HG03039 (cell line): Measurements from ENCODE around the gene GALNT9.

Experiments
- ATAC-seq: cut with Tn5 transposase; IDR thresholded peaks from one replicate; pipeline ENCODE4 v1.9.1; 2021; ENCODE audit warnings: mild to moderate bottlenecking, moderate library complexity; ENCODE audit not compliant: unreplicated experiment

GALNT9 gene

DNA sequence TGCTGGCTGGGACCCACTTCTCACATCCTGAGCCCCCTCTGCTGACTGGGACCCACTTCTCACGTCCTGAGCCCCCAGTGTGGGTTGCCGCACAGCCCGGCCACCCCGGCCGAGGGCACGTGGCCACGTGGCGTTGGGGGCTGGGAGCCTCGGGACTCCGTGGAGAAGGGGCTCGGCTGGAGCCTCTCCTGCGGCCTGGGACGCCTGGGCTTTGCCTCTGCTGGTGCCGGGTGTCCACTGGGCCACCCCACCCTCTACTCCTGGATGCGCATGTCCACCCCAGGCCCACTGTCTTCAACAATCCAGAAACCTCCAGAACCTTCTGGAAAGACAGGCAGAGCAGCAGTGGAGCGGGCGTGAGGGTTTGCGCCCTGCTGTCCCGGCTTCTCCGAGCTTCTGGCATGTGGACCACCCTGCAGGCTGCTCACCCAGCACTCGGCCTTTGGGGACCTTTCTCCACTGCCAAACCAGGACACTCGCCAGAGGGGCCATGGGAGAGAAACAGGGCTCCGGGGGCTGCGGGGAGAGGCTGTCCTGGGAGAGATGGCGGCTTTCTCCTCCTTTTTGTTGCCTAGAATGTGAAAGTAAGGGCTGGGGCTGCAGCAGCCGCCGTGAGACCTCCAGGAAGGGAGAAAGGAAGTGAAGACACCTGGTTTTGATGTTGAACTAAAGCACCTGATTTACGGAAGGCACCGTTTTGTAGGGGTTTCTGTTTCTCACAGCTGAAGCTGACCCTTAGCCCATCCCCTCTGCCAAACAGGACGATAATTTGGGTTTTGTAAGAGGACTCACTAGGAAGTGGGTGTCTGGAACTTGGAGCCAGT, 155.2 kb downstream of the GALNT9 start:
- no peak for ATAC-seq

DNA sequence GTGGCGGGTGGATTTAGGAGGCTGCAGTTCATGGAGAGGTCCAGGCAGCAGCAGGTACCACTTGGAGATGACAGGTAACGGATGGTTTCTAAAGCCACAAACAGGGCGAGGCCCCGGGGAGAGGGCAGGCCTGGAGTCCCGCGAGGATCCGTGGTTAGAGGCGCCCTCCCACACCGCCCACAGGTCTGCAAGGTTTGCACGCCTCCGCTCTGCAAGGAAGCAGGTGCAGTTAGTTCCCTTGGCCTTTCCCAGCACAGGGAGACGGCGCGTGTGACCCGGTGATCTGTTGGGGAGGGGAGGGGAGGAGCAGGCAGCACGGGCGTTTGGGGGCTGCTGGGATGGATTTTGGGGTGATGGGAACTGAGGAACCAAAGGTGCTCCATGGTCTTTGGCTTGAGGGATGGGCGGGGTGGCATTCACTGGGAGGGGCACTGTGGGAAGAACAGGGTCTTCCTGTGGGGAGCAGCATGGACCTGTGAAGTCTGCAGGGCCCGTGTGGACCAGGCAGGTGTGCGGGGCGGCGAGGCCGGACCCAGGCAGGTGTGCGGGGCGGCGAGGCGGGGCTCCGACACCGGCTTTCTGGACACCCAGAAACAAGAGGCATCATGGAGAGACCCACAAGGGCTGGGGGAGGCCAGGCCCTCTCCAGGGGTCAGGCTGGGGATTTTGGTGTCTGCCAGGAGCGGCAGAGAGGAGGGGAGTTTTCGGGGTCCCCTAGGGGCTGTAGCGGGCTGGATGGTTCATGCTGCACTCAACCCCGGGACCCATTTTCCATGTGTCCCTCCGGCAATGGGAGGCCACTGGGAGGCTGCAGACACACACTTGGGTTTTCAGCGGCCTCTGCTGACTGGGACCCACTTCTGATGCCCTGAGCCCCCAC, 156.0 kb downstream of the GALNT9 start:
- no peak for ATAC-seq

DNA sequence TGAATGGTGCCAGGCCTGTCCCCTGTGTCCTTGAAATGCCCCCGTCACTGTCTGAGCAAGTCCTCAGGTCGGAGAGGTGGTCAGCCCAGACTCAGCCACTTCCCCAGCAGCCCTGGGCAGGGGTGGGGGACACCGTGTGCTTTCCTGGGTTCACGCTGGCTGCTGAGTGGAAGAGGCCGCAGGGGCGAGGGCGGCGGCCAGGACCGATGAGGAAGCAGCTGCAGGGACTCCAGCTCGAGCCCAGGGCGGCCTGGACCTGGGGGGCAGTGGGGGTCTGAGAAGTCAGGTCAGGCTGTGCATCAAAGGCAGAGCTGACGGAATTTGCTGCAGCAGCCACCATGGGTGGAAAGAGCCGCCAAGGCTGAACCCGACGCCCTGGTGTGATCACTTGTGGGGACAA, 156.8 kb downstream of the GALNT9 start:
- no peak for ATAC-seq

DNA sequence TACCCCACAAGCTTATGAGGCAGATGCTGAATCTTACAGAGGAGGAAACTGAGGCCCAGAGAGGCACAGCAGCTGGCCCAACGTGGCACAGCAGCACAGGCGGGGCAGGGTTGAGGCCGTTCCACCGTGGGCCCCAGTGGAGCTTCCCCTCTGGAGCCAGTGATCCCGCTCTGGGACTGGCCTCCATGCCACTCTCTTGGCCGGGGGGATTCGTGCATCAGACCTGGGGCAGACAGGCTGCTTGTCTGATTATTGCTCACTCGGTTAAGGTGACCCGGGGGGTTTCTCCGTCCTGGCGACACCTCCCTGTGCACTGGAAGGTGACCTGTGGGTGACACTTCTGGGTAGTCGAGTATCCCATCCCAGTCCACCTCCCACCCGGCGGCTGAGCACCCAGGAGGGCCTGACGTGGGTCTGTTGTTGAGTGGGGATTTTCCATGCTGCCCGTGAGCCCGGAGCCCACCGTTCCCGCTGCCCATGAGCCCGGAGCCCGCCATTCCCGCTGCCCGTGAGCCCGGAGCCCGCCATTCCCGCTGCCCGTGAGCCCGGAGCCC, 157.3 kb downstream of the GALNT9 start:
- ATAC-seq, result no peak

DNA sequence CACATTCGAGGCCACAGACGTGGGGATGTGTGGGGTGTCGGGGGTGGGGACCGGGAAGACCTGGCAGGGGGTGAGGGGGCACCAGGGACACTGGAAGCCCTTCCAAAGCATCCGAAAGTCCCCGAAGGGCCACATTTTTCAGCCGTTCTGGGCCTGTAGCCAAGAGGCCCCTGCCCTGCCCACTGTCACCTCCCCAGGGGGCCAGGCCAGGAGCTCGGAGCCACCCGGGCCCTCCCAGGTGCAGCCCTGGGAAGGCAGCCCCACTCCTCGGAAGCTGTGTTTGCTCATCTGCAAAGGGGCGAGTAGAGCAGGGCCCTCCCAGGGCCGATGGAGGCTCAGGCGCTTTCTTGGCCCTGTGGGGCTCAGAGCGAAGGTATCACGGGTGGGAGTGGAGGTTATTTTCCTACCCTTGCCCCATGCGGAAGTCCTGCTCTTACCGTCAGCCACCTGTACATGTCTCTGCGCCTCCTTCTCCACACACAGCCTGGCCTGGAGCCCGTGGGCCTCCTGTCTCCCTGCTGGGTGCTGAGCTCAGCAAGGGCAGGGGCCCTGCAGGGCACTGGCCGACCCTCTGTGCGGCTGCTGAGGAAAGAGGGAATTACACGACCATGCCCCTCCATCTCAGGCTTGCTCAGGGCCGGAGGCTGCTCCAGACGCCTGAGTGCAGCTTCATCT, 158.0 kb downstream of the GALNT9 start:
- ATAC-seq, result no peak

DNA sequence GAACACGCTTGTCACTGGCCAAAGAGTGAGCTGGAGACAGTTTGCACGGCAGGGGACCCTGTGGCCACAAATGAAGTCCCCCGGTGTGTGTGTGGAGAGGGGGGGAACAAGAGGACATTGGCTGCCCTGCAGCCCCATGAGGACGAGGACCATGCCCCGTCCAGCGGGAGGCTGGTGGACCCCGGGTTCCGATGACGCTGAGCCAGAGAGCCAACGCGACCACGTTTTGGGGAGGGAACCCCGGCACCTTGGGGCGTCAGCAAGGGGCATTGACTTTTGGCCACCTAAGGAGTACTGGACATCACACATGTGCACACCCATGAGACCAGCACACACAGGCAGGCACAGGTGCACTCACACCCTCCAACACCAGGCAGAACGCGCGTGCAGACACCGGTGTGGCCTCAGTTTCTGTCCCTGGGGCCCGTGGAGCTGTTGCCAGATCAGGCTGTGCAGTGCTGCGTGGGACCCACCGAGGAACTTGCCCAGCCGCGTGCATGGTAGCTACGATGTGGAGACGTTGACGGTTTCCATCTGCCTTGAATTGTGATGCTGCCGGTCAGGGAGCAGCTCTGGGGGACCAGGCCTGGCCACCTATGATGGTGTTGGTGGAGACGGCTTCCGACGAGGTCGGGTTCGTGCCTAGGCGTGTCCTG, 158.6 kb downstream of the GALNT9 start:
- ATAC-seq, result no peak

DNA sequence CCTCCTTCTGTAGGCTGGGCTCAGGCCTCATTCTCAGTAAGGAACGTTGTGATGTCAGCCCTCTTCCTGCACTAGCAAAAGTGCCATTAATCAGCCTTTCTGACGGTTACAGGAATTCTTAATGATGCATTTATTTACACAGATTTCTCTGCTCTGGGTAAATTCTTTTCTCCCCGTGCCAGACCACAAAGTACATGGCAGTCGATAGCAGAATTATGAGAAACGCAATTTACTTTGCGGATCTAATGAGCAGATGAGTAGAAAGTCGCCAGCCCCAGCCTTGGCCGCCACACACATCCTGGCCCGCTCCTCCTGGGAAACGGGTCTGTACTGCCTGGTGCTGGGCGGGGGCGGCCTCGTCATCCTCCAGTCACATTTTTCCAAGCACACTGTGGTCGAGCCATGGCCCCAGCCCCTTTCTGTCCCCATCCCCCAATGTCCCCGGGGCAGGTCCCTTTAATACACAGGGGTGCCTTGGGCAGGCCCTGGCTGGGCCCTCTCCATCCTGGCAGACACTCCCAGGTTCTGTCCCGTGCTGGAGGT, 159.2 kb downstream of the GALNT9 start:
- ATAC-seq, result no peak

DNA sequence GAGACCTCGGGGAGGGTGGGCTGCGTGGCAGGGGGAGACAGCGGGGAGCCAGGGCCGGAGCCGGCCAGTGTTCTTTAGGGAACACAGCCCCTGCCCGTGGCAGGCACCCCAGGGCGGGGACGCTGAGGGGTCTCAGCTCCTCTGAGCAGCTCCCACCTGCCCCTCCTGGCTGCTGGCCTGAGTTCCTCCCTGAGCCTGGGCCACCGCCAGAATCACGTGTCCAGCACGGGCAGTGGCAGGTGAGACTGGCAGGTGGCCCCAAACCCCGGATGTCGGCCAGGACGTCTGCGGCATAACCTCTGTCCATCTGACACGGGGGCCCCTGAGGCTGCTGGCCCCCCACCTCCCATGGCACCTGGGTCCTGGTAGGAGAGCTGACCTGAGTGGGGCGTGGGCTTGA, 160.0 kb downstream of the GALNT9 start:
- ATAC-seq, result no peak

DNA sequence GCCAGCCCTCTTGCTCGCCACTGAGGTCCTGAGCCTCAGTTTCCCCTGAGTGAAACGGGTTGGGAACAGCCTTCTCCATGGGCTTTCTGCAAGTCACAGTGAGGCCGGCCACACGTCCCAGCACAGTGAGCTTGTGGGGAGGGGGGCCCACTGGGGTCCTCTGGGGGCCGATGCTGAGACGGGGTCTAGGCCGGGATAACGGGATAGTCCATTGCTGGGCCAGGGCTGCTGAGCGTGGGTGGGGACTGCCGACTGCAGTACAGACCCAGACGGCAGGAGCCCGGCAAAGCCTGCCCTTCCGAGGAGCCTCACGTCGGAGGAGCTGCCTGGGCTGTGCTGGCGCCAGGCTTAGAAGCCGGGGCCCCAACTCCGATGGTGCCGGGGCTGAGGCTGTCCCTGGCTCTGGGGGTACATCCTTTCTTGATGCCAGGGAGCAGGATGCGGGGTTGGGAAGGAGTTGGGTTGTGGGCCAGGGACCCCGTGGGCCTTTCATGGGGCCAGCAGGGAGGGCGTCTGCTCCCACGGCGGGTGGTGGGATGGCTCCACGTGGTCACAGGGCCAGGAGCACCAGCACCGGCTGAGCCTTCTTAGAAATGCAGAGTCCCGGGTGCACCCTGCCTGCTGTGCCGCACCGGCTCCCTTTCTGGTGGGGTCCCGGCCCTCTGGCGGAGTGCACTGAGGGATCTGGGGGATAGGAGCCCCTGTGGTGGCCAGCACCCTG, 160.9 kb downstream of the GALNT9 start:
- ATAC-seq, result no peak

DNA sequence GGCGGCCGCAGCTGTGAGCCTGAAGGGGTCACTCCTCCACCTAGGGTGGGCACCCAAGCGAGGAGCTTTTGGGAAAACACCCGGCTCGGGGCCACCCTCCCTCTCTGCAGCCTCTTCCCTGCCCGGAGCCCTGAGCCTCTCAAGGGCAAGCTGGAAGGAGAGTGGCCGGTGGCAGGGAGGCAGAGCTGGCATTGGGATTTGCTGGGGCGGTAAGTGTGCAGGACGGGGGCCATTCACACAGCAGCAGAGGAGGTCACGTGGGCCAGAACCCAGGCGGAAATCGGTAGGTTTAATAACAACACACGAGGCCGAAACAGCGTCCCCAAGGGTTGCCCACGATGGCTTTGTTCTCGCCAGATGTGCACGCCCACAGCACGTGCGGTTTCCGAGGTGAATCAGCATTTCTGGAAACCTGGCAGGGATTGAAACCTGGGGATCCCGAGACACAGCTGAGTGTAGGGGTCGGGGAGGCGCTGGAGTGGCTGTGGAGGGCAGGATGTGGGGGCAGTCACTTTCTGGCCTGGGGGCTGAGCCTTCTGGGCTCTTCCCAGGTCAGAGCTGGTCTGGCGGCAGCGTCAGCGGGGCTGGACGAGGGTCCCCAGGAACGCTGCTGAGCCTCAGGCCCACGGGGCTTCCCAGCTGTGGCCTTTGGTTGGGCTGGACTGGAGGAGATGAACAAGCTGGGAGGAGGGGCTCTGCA, 161.6 kb downstream of the GALNT9 start:
- no peak for ATAC-seq

DNA sequence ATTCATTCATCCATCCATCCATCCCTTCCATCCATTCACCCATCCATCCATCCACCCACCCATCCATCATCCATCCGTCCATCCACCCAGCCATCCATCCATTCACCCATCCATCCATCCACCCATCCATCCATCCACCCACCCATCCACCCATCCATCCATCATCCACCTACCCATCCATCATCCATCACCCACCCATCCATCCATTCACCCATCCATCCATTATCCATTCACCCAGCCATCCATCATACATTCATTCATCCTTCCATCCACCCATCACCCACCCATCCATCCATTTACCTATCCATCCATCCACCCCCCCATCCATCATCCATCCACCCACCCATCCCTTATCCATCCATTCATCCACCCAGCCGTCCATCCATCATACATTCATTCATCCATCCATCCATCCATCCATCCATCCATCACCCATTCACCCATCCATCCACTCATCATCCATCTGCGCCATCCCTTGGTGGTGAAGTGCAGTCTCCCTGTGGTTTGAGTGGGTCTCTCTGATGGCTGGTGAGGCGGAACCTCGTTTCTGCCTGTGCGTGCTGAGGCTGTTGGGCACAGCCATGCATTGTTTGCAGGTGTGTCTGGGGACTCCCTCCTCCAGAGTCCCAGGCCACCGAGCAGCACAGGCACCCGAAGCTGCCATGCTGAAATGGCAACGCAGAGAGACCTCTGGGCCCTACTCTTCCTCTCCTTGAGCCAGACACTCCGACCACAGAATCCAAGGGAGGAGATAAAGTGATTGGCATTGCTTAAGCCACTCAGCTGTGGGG, 162.4 kb downstream of the GALNT9 start:
- no peak for ATAC-seq

DNA sequence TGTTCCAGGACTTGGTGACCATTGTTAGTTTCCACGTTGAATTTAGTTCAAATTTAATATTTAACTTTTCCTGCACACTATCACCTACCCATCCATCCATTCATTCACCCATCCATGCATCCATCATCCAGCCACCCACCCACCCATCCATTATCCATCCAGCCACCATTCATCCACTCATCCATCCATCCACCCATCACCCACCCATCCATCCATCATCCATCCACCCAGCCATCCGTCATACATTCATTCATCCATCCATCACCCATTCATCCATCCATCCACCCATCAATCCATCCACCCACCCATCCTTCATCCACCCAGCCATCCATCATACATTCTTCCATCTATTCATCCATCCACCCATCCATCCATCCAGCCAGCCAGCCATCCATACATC, 163.3 kb downstream of the GALNT9 start:
- ATAC-seq, result no peak

DNA sequence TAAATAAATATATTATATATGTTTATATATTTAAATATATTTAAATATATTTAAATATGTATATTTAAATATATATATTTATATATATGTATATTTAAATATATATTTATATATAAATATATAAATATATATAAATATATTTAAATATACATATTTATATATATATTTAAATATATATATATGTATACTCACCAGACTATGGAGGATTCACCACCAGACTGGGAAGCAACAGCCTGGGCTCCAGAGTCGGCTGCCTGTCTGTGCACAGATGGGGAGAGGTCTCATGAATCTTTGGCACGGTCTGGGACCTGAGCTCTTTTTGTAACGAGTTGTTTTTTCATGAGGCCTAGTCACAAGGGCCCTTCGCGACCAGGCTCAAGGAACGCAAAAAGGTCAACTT, 163.8 kb downstream of the GALNT9 start:
- no peak for ATAC-seq

DNA sequence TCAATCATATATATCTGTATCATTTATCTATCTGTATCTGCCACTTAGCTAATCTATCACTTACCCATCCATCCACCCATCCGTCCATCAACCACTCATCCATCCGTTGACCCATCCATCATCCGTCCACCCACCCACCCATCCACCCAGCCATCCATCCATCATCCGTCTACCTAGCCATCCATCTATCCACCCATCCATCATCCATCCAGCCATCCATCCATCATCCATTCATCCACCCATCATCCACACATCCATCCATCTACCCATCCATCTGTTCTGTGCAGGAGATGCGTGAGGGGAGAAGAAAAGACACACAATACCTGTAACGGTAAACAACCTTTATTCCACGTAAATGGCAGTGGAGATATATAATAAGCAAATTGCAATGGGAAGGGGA, 165.0 kb downstream of the GALNT9 start:
- no peak for ATAC-seq

DNA sequence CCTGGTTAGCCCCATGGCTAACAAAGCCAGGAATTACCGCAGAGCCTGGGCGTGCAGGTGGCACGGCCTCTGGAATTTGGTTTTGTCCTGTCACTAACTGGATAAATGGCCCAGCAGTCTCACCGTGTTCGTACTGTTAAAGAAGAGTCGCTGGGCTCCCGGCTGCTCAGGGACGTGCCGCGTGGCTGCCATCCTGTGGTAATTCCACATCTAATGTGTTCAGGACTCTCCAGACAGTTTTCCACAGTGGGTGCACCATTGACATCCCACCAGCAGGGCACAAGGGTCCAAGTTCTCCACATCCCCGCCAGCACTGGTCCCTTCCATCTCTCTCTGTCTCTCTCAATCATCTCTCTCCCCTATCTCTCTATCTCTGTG, 165.5 kb downstream of the GALNT9 start:
- no peak for ATAC-seq

DNA sequence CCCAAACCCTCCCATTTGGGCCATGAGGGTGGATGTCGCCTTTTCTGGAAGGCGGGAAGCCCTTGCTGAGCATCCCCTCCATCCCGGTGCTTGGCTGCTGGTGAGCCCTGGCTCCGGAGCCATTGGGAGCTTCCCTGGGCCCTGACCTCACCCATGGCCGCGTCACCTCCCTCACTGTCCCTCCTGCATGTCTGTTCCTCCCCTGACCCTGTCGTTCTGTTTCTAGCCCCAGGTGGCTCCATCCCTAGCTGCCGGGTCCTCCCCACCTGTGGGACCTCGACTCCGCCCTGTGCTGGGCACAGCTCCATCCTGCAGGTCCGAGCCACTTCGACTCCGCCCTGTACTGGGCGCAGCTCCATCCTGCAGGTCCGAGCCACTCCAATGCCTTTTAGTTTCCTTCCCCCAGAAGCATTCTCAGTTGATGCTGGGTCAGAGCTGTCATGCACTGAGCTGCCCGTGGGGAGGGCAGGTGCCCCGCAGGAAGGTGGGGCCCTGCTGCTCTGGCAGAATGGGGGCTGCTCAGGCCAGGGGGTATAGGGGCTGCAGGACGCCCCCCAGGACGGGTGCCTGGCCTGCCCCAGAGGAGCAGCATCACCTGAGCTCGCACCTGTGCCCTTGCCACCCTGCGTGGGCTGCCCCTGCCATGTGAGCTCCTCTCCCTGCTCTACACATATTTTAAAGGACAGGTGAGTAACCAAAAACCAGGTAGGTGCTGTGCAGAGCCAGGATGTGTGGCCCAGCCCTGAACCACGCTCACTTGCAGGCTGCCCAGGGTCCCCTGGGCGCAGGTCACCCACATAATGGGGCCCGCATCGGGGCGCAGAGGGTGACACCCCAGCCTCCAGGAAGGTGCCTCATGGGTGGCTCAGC, 166.1 kb downstream of the GALNT9 start:
- ATAC-seq, result no peak

DNA sequence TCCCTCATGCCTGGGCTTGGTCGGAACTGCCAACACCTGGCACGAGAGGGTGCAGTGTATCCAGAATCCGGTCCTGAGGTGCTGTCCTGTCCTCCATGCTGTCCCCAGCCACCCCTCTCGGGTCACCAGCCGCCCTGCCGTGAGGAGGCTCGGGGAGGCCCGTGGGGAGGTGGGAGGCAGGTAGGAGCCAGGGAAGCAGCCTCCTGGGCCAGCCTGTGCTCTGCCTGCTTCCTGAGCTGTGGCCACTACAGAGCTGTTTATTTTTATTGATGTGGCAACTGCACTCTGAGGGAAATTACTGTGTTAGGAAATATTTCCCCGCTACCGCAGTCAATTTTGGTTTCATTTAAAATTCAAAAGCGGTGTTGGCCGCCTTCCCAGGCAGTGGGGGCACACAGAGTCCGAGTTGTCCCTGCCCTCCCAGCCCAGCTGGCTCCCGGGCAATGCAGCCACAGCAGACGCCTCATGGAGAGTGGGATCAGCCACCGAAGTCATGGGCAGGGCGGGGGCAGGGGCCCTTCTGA, 166.8 kb downstream of the GALNT9 start:
- no peak for ATAC-seq
